Measurements from ENCODE around the gene CHKA.

The CHKA gene

GRCh38 chr11:68067991-68068390 lies 53.2 kb downstream of the CHKA start:
- no peak for DNase-seq

- DNase-seq, result no peak
Measured at GRCh38 chr11:68066742-68067141, 54.4 kb downstream of the CHKA start.

GRCh38 chr11:68065841-68066240 lies 55.3 kb downstream of the CHKA start:
- no peak for DNase-seq

DNA sequence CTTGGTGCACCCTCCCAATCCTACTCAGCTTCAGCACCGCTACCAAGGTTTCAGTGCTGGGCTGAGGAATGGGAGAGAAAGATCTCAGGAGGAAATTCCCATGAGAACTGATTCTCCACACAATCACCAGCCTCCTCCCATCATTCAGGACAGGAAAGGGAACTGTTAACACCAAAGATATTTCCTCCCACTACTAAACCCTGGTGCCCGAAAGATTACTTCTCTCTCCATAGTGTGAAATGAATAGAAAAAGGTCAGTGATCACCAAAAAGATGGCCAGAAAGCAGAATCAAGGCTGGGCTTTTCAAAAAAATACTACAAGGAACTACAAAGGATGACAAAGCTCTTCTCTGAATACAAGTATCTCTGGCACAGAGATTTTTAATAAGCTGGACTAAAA lies 56.3 kb downstream of the CHKA start:
- no peak for DNase-seq

DNA sequence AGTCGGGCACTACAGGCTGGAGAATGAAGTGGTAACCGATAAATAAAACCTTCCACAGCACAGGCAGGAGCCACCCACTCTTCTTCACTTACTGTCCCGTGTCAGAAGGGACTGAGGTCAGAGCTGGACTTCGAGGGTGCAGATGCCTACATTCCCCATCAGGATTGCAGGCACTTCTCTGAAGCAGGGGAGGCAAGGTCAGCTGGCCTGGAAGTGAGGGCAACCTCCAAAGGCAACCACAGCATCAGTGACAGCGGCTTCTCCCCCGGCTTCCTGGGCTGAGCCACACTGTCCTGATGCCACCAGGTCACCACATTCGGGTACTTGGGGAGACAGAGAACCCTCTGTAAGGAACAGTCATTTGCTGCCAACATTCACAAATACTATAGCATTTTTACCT lies 59.7 kb downstream of the CHKA start:
- no peak for DNase-seq

- DNase-seq, result no peak
Measured at GRCh38 chr11:68057807-68058206, 63.4 kb downstream of the CHKA start.

- DNase-seq, result no peak
Measured at GRCh38 chr11:68056317-68057285, 64.6 kb downstream of the CHKA start.

DNA sequence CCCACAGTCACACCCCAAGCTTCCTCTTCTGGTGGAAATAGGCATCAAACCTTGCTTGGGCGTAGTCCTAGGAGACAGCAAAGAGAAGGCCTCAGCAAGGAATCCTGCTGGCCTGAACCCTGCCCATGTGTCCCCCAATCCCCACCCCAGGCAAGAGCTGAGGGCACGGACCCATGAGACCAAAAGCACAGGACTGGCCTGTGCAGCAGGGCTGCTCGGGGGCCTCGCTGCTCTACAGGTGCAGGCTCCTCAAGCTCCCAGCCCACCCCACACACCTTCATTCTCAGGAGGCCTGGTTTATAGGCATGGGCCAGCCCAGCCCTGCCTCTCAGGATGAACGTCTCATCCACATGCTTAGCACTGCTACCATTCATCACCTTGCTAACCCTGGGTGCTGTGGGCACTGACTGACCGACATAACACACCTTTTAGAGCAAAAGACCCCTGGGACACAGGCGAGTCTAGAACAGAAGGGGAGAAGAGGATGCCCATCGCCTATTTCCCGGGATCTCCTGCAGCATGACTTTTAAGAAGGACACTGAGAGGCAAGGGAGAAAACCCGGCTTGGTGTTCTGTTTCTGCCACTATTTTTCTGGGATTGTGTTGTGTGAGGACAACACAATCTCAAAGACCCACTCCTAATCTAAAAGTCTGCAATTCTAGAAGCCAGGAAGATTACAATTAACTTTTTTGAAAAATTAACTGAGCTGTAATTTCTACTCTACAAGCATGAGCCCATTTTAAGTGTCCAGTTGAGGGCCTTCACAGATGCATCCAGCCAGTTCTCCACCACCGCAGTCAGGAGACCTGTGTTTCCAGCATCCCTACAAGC lies 67.0 kb downstream of the CHKA start:
- DNase-seq, result no peak

GRCh38 chr11:68053117-68053516 lies 68.1 kb downstream of the CHKA start:
- DNase-seq, result no peak

DNA sequence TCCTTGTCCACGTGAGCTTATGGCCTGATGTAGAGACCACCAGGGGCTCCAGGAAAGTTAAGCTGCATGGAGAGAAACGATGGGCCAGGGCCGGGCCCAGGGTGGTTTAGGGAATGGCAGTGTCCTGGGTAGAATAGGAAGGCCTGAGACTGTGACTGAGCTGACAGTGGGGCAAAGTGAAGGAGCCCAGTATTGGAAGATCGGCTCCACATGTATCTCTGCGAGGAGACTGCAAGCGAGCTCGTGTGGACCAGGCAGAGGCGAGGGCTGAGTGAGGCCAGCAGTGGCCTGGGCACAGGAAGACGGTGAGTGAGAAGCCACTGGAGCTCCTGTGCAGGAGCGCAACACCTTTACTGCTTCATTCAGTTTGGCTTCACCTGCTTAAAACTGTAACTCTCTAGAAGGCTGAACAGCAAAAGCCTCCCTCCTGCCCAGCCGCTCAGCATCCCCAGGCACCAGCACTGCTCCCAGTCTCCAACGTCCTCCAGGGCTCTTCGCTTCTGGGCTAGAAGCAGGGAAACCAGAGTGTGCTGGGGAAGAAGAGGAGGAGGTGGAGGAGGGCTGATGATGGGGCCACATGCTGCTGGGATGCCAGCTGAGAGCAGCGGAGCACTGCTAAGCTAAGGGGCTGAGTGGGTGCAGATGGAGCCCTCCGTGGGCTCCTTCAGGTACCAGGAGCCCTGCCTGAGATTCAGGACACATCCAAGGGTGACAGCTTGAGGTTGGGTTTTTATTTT lies 68.9 kb downstream of the CHKA start:
- DNase-seq, result no peak

DNA sequence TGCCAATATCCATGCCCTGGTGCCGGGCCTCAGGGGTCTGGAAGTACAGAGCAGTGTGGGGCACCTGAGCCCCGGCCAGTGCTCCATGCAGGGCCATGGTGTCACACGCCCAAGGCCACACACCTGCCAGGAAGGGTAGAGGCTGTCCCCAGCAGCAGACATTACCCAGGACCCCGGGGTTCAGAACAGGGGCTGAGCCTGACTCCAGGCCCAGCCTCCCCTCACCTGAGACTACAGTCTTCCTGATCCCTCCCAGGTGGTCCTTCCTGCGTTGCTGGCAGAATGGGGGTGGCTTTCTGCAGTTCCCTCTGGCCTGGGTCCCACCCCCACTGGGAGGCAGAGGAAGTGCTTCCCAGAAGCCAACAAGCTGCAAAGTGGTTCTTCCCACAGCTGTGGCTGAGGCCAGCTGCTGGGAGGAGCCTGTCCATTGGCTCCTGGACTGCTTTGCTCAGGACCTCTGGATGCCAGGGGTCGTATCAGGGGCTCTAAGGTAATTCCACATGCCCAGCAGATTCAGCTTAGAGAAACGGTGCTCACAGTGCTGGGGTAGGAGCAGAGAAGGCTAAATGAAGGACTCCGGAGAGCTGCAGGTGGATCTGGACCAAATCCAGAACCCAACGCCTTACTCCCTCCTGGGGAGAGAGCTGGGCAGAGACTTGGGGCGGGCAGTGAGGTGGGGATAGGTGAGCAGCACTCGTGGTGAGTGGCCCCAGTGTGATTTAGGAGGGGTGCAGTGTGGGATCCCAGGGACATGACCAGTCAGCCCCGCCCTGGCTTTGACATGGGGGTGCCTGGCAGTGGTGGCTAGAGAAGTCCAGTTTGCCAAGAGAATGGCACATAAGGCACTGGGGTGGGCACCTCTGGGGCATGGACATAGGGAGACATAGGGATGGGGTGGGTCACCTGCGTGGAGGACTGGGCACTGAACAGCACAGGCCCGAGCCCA lies 69.7 kb downstream of the CHKA start:
- DNase-seq, result no peak

DNA sequence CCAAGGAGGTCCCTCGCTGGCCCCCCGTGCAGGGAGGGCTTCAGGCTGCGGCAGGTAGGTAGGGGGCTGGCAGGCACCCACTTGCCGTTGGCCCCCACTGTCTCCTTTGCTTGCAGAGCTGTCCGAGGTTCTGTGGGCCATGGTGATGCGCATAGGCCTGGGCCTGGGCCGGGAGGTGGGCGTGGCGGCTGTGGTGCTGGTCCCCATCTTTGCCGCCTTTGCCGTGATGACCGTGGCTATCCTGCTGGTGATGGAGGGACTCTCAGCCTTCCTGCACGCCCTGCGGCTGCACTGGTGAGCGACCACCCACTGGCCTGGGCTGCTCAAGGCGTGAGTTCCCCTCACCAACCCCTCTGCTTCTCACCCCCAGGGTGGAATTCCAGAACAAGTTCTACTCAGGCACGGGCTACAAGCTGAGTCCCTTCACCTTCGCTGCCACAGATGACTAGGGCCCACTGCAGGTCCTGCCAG lies 70.8 kb downstream of the CHKA start:
- DNase-seq, result no peak

DNA sequence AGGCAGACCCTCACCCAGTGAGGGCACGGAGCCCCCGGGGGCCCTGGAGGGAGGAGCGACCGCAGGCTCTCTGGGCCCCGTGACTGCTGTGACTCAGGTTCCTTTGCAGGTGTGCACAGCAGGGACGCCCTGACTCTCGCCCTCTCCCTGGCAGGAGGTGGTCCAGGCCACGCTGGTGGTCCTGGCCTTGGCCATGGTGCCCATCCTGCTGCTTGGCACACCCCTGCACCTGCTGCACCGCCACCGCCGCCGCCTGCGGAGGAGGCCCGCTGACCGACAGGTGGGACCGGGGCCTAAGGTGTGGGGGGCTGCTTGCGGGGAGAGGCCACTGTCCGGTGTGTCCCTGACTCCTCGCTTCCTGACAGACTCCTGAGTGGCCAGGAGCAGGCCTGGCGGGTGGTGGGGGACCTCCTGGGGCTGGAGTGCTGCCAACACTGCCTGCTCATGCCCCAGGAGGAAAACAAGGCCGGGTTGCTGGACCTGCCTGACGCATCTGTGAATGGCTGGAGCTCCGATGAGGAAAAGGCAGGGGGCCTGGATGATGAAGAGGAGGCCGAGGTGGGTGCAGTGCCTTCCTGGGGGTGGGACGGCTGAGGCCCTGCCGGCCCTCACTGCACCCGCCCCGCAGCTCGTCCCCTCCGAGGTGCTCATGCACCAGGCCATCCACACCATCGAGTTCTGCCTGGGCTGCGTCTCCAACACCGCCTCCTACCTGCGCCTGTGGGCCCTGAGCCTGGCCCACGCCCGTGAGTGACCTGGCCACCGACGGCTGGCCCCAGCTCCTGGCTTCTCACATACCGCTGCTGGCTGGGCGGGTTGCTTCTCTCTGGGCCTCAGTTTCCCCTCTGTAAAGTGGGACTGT lies 71.4 kb downstream of the CHKA start:
- no peak for DNase-seq

DNA sequence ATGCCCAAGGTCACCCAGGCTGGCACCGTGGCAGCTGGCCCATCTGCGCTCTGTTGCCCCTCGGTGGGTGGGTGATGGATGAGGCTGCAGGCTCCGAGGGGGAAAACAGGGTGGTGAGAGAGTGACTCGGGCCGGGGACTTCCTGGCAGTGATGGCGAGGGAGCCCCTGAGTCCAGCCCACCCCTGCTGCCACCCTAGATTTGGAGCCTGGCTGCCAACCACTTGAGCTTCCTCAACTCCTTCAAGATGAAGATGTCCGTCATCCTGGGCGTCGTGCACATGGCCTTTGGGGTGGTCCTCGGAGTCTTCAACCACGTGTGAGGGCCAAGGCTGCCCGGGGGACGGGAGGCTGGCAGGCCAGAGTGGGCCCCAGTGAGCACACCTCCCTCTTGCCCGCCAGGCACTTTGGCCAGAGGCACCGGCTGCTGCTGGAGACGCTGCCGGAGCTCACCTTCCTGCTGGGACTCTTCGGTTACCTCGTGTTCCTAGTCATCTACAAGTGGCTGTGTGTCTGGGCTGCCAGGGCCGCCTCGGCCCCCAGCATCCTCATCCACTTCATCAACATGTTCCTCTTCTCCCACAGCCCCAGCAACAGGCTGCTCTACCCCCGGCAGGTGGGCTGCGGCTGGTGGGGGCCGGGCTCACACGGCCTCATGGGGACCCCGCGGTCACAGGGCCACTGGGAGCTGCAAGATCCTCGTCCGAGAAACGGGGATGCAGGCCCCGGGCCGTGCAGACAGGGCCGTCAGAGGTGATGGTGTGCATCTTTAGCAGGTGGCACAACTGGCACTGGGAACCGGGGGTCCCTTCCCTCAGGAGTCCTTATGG lies 72.3 kb downstream of the CHKA start:
- DNase-seq, result no peak

GRCh38 chr11:68047437-68048290 lies 73.5 kb downstream of the CHKA start:
- DNase-seq, result no peak

GRCh38 chr11:68044898-68045351 lies 76.3 kb downstream of the CHKA start:
- DNase-seq, result no peak

GRCh38 chr11:68044145-68044813 lies 76.9 kb downstream of the CHKA start:
- no peak for DNase-seq
